ENCODE results near the gene SLC26A6.

The SLC26A6 gene

GRCh38 chr3:48641396-48641795 lies 6.1 kb upstream of the SLC26A6 start:
- no peak overlapping the region for H3K4me3 ChIP-seq (ENCODE audit: control insufficient read depth, low read depth, low read length)
- no peak for TF ChIP-seq CTCF (IDR thresholded peaks at IDR 0.05; ENCODE audit: control insufficient read depth, insufficient read depth, low read depth, low read length, missing control alignments)
- DNase-seq (ENCODE audit: low read depth), result no peak

GRCh38 chr3:48639944-48640606 lies 4.8 kb upstream of the SLC26A6 start:
- DNase-seq (ENCODE audit: low read depth), result no peak
- no peak for TF ChIP-seq CTCF (IDR thresholded peaks at IDR 0.05; ENCODE audit: control insufficient read depth, insufficient read depth, low read depth, low read length, missing control alignments)
- H3K4me3 ChIP-seq (ENCODE audit: control insufficient read depth, low read depth, low read length), result no peak overlapping the region

GRCh38 chr3:48637305-48637704 lies 2.0 kb upstream of the SLC26A6 start:
- TF ChIP-seq CTCF (IDR thresholded peaks at IDR 0.05; ENCODE audit: control insufficient read depth, insufficient read depth, low read depth, low read length, missing control alignments), result no peak
- H3K4me3 ChIP-seq (ENCODE audit: control insufficient read depth, low read depth, low read length), result no peak overlapping the region
- no peak for DNase-seq (ENCODE audit: low read depth)

GRCh38 chr3:48636149-48636655 lies 941 bp upstream of the SLC26A6 start:
- no peak for DNase-seq (ENCODE audit: low read depth)
- no peak for TF ChIP-seq CTCF (IDR thresholded peaks at IDR 0.05; ENCODE audit: control insufficient read depth, insufficient read depth, low read depth, low read length, missing control alignments)
- peak overlapping the region; percentile 92 for H3K4me3 ChIP-seq (ENCODE audit: control insufficient read depth, low read depth, low read length)

GRCh38 chr3:48634661-48635221 lies 520 bp downstream of the SLC26A6 start:
- DNase-seq (ENCODE audit: low read depth), result no peak
- no peak for TF ChIP-seq CTCF (IDR thresholded peaks at IDR 0.05; ENCODE audit: control insufficient read depth, insufficient read depth, low read depth, low read length, missing control alignments)
- peak overlapping the region; percentile 92 for H3K4me3 ChIP-seq (ENCODE audit: control insufficient read depth, low read depth, low read length)

- no peak overlapping the region; the same call in 1 of the 2 replicates for H3K4me3 ChIP-seq (ENCODE audit: control insufficient read depth, low read depth, low read length)
- TF ChIP-seq CTCF (IDR thresholded peaks at IDR 0.05; ENCODE audit: control insufficient read depth, insufficient read depth, low read depth, low read length, missing control alignments), result no peak
- DNase-seq (ENCODE audit: low read depth), result no peak
Measured at GRCh38 chr3:48633743-48634142, 1.5 kb downstream of the SLC26A6 start.
